Glutamatergic neuron (in vitro differentiated cells): ENCODE measurements around the gene INPP4A. TPM values are rescaled to one million over a fixed set of nuclear protein-coding genes. Genes with fewer than 3 reads are reported as not detected.

Experiments used
- DNase-seq: peaks from one replicate; pipeline ENCODE4 v3.0.0; 2022
- H3K27ac Mint-ChIP-seq: one replicate; pipeline ENCODE4 v1.8.0; 2020; ENCODE audit warnings: mild to moderate bottlenecking, mixed read lengths, inconsistent platforms; ENCODE audit not compliant: unreplicated experiment
- H3K27me3 Mint-ChIP-seq: one replicate; pipeline ENCODE4 v1.8.0; 2020; ENCODE audit warnings: mild to moderate bottlenecking, moderate library complexity, mixed read lengths, inconsistent platforms; ENCODE audit not compliant: unreplicated experiment
- H3K36me3 Mint-ChIP-seq: one replicate; pipeline ENCODE4 v1.8.0; 2020; ENCODE audit warnings: mild to moderate bottlenecking, mixed read lengths, inconsistent platforms; ENCODE audit not compliant: unreplicated experiment
- H3K4me1 Mint-ChIP-seq: one replicate; pipeline ENCODE4 v1.8.0; 2020; ENCODE audit warnings: mild to moderate bottlenecking, low read depth, mixed read lengths, inconsistent platforms; ENCODE audit not compliant: unreplicated experiment
- H3K4me3 Mint-ChIP-seq: one replicate; pipeline ENCODE4 v1.8.0; 2020; ENCODE audit warnings: mild to moderate bottlenecking, mixed read lengths, inconsistent platforms; ENCODE audit not compliant: unreplicated experiment
- H3K9me3 Mint-ChIP-seq: one replicate; pipeline ENCODE4 v1.8.0; 2020; ENCODE audit warnings: mild to moderate bottlenecking, moderate library complexity, mixed read lengths, inconsistent platforms; ENCODE audit not compliant: unreplicated experiment
- total RNA-seq: library from RNA; stranded (reverse); fragmentation: NEBNext Ultra II Directional; extraction: Animal tissue kit (Norgen Biotek cat#: 25700); gene quantifications from one replicate; pipeline ENCODE4 v1.2.1, GENCODE V29; 2021; ENCODE audit not compliant: unreplicated experiment
- TF ChIP-seq, protein P1 (sequence below): fragments of 200-600 bp; sonication (generic); IDR thresholded peaks from one replicate; pipeline ENCODE4 v1.5.0; 2021; ENCODE audit not compliant: partially characterized antibody, unreplicated experiment

The INPP4A gene
- total RNA-seq, 1 donor from 2014 or later = 54.5 TPM

DNA sequence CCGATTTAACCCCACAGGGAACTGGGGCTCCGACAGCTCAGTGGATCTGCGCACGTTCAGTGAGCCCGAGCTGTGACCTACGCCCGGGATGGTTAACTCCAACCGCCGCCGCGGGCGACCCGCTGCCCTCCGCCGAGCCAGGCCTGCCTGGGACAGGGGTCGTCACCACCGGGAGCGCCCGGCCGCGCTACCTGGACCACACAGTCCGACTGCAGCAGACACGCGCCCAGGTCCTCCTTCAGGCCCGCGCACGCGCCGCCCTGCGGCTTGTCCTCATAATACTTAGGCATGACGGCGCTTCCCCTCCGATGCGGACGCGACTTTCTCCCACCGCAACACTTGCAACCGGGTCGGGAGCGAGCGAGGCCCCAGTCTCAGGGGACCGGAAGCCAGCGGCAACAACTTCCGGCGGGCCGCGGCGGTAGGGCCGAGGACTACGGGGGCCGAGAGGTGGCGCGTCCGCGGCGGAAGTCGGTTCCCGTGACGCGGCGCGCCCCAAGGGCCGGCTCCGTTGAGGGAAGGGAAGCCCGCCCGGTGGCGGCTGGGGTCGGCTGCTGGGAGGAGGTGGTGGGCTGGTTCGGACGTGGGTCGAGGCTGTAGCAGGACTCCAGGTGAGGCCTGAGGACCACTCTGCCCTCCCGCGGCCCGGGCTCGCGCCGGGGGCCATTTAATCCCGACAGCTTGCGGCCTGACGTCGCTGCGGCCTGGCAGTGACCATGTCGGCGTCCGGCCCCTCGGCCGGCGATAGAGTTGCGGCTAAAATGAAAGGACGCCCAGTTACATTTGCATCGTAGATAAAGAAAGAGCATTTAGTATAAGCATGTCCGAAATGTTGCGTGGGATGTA lies 163.7 kb downstream of the INPP4A start, which contains the start of the genes COA5 and UNC50:
COA5 (minus strand) TSS at position 397 of the 846 bp plus-strand sequence; CDS start at position 290, 107 bp downstream.
UNC50 (plus strand) TSS at position 474 of the 846 bp plus-strand sequence. CDS start 1,171 bp downstream, outside the sequence.
- H3K9me3 Mint-ChIP-seq = peaks cover 9% of the 10 kb centered on the region
- no peaks in the 10 kb centered on the region for H3K36me3 Mint-ChIP-seq
- H3K4me1 Mint-ChIP-seq = peaks cover 18% of the 10 kb centered on the region
- peak within 1 kb of the TSS; percentile 91 for H3K4me3 Mint-ChIP-seq
- peak within 1 kb of the TSS; percentile 91 for H3K27ac Mint-ChIP-seq
- DNase-seq = peak; percentile 95
- TF ChIP-seq, protein P1, sequence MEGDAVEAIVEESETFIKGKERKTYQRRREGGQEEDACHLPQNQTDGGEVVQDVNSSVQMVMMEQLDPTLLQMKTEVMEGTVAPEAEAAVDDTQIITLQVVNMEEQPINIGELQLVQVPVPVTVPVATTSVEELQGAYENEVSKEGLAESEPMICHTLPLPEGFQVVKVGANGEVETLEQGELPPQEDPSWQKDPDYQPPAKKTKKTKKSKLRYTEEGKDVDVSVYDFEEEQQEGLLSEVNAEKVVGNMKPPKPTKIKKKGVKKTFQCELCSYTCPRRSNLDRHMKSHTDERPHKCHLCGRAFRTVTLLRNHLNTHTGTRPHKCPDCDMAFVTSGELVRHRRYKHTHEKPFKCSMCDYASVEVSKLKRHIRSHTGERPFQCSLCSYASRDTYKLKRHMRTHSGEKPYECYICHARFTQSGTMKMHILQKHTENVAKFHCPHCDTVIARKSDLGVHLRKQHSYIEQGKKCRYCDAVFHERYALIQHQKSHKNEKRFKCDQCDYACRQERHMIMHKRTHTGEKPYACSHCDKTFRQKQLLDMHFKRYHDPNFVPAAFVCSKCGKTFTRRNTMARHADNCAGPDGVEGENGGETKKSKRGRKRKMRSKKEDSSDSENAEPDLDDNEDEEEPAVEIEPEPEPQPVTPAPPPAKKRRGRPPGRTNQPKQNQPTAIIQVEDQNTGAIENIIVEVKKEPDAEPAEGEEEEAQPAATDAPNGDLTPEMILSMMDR = peak; percentile 13
- H3K27me3 Mint-ChIP-seq = peaks cover 9% of the 10 kb centered on the region

DNA sequence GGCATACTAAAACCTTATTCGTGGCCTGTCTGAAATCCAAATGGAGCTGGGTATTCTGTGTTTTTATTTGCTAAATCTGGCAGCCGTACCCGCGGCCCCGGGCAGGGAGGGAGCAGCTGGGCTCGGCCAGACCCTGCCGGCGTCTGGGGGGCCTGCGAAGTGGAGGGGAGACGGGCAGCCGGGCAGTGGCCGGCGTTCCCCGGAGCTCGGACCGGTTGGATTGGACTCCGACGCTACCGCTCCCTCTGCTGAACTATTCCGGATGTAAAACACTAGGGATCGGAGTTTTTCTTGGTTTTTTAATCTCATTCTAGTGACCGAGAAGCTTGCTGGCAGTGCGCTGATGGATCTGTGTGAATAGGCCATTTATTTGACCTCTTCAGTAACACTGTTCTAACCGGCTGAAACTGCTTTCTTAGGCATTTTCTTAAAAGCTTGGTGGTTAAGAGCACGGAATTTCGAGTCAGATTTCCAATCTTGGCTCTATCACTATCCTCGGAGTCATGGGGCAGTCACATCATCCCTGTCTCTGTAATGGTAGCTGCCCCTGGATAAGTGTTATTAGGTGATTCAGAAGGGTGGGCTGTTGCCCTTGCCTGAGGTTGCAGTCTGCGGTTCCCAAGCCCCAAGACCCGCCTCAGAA lies 164.4 kb downstream of the INPP4A start:
- TF ChIP-seq, protein P1 = no peak
- Mint-ChIP-seq H3K4me3 (peak overlapping the region; percentile 91), H3K27ac (peak overlapping the region; percentile 91), H3K27me3 (peaks cover 13% of the 10 kb centered on the region), H3K9me3 (peaks cover 11% of the 10 kb centered on the region), H3K36me3 (no peaks in the 10 kb centered on the region), H3K4me1 (peaks cover 18% of the 10 kb centered on the region)
- DNase-seq = peak; percentile 43

DNA sequence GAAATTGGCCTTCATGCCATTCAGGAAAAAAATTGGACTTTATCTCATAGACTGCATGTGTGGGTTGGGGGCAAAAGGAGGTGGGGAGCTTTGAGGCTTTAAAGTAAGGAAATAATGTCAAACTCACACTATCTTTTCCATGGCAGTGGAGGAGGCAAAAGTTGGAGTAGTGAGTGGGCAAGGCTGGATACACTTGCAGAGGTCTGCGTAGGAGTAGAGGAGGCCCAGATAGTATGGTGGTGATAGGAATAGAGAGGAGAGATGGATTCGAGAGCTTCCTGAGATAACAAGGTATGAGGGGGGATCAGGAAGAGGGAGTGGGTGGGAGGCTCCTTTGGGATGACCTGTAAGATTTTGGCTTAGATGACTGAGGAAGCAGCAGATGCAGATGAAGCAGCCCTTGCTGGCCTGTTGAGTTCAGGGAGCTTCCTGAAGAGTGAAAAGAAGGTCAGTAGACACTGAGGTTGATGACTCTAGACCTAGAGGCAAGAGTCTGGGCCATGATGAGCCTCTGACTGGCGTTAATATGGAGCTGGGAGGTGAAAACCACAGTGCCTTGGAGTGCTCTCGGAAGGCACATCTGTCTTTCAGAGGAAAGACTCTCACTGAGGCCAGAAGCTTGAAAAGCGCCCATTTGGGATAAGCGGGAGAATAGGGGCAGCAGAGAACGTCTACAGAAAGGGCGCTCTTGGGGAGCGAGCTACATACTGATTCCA lies 169.5 kb downstream of the INPP4A start:
- Mint-ChIP-seq H3K36me3 (no peaks in the 10 kb centered on the region), H3K27ac (no peak overlapping the region), H3K4me3 (no peak overlapping the region), H3K9me3 (peaks cover 4% of the 10 kb centered on the region), H3K4me1 (peaks cover 6% of the 10 kb centered on the region), H3K27me3 (peaks cover 6% of the 10 kb centered on the region)
- TF ChIP-seq, protein P1 = no peak
- DNase-seq = no peak

DNA sequence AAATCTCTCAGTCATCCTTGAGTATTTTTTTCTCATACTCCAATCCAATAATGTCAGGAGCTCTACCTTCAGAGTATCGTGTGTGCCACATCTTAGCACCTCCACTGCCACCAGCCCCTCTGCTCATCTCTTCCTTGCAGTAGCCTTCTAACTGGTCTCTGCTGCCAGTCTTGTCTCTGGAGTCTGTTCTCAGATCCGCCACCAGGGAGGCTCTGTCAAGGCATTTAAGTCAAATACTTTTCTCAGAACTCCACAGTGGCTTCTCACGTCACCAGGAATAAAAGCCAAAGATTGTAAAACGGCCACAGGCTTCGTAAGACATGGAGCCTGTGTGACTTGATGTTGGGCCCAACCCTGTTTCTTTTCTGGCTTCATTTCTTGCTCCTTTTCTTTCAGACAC lies 170.8 kb downstream of the INPP4A start:
- DNase-seq = no peak
- Mint-ChIP-seq H3K4me3 (no peak overlapping the region), H3K4me1 (no peaks in the 10 kb centered on the region), H3K27ac (no peak overlapping the region), H3K27me3 (peaks cover 5% of the 10 kb centered on the region), H3K36me3 (no peaks in the 10 kb centered on the region), H3K9me3 (peaks cover 4% of the 10 kb centered on the region)
- TF ChIP-seq, protein P1 = no peak
